AG04450 (cell line): ENCODE data around the gene APOH. TPM values are rescaled to one million over a fixed set of nuclear protein-coding genes. Genes with fewer than 3 reads are reported as not detected.

Experiments
- polyA plus RNA-seq: library from polyadenylated mRNA; depleted of rRNA; stranded (reverse); fragments of >200 nt; gene quantifications from 2 replicates; pipeline ENCODE4 v1.2.3, GENCODE V29; 2011; rRNA removed
- small RNA-seq: library from RNA; depleted of rRNA; stranded (forward); fragments of <200 nt; gene quantifications from one replicate; pipeline ENCODE3, GENCODE V24; 2012; ENCODE audit warnings: low read depth; ENCODE audit not compliant: insufficient read length

The APOH gene
- polyA plus RNA-seq, 1 experiment: not detected

Small RNAs within 50 kb of the gene (small RNA-seq; reads per million reads assigned to genes)
- gene RNA5SP444: not detected

Other genes with a start within 250 kb of the APOH start
- 5.7 and 6.3 TPM in 2 replicates for gene CEP112, start 37.3 kb downstream of the APOH start, polyA plus RNA-seq
- 61.6 and 66.8 TPM in 2 replicates for gene PRKCA, start 73.2 kb upstream of the APOH start, polyA plus RNA-seq